A549 treated with DMSO at 1 μM for 4 hours (cell line): ENCODE measurements around the gene DGLUCY. TPM values are rescaled to one million over a fixed set of nuclear protein-coding genes. Genes with fewer than 3 reads are reported as not detected.

Experiments
- total RNA-seq: library from RNA; stranded (reverse); fragments of 200-300 nt; extraction: Qiagen RNA extraction; gene quantifications from 5 replicates; pipeline ENCODE4 v1.2.3, GENCODE V29; 2022; ENCODE audit warnings: low read depth

The DGLUCY gene, protein sequence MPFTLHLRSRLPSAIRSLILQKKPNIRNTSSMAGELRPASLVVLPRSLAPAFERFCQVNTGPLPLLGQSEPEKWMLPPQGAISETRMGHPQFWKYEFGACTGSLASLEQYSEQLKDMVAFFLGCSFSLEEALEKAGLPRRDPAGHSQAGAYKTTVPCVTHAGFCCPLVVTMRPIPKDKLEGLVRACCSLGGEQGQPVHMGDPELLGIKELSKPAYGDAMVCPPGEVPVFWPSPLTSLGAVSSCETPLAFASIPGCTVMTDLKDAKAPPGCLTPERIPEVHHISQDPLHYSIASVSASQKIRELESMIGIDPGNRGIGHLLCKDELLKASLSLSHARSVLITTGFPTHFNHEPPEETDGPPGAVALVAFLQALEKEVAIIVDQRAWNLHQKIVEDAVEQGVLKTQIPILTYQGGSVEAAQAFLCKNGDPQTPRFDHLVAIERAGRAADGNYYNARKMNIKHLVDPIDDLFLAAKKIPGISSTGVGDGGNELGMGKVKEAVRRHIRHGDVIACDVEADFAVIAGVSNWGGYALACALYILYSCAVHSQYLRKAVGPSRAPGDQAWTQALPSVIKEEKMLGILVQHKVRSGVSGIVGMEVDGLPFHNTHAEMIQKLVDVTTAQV
- total RNA-seq = 14.8 to 20.6 TPM (median 15.7 TPM) in 5 replicates

GRCh38 chr14:91113829-91114078, at the start of gene DGLUCY:
DGLUCY (plus strand) TSS chr14:91114073; CDS start chr14:91160295, 46,222 bp downstream.

GRCh38 chr14:91244501-91244901, 130.6 kb downstream of the DGLUCY start, which contains the start of gene GPR68:
GPR68 (minus strand) TSS chr14:91244704; CDS start chr14:91235050, 9,654 bp downstream.

Other genes starting within 250 kb of the DGLUCY start
- gene RPS6KA5, start 53.4 kb upstream of the DGLUCY start, total RNA-seq = 2.6 to 4.4 TPM (median 3.8 TPM) in 5 replicates
- 0.05 to 0.11 TPM (median 0.06 TPM) in 4 of 5 replicates, not detected in the other for gene GPR68, start 130.6 kb downstream of the DGLUCY start, total RNA-seq